NCI-H526 treated with DMSO at 0.1 percent for 48 hours (cell line): ENCODE results near the gene SBF2.
"Not testable (repeated sequence)": the region's sequence is repeated elsewhere in the genome, so short reads cannot be mapped to it uniquely, and the experiment has no call there.

ENCODE experiments used
- DNase-seq: peaks from one replicate; lab custom pipeline; 2025; lab: John Stamatoyannopoulos, UW

Gene SBF2

GRCh38 chr11:10064828-10065227 is 229.2 kb downstream of the SBF2 start:
- no peak for DNase-seq

- no peak for DNase-seq
Observed at GRCh38 chr11:10058356-10058755, 235.7 kb downstream of the SBF2 start.

GRCh38 chr11:10051868-10052586 is 242.0 kb downstream of the SBF2 start:
- DNase-seq: no peak

- DNase-seq: no peak
Observed at GRCh38 chr11:10050561-10050960, 243.5 kb downstream of the SBF2 start.

DNA sequence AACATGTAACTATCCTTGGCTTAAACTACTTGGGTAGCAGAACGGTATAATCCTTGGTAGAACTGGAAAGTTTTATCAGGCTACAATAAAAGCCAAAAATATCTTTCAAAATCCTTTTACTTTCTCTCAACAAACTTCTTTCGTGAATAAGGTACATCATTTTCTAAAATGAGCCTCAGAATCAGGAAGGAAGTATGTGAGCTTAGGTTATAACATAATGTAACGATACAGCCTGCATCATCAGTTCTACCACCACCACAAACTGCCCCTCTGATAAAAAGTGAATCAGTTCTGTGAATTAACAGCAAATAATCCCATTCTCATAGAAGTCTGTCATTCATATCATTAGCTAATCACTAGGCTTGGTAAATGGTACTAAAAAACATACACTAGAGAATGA is 244.3 kb downstream of the SBF2 start:
- DNase-seq: no peak

DNA sequence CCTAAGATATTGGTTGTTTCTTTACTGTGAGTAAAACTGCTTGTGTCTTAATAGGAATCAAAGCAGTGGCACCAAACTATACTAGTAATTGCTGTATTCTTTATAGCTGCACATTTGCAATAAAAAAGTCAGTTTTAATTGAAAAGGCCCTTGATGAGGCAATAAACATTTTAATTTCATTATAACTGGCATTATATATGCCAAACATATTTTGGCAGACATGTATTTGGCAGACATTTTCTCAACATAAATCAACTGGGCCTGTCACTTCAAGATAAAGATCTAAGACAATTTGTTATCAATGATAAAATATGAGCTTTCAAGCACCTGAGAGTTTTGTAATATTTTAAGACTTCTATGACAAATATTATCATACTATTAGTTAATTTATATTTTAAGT is 245.7 kb downstream of the SBF2 start:
- DNase-seq: no peak

GRCh38 chr11:10044618-10045017 is 249.4 kb downstream of the SBF2 start:
- DNase-seq: no peak

DNA sequence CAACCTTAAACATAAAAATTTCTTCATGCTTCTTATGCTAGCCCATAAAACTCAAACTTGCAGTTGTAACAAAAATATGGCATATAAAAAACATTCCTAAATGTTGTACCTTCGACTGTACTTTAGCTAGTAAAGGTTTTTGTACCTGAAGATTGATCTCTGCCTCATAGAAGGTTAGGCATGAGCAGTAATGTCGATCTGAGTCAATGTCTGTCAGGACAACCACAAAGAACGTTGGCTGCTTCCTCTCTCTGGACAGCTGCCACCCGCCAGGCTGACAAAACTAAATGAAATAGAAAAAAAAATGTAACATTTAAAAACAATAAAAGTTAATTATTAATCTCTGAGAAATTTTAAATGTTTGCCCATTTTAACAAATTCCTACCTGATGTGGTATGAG is 251.3 kb downstream of the SBF2 start:
- DNase-seq: no peak

GRCh38 chr11:10041748-10042446 is 252.1 kb downstream of the SBF2 start:
- no peak for DNase-seq

DNA sequence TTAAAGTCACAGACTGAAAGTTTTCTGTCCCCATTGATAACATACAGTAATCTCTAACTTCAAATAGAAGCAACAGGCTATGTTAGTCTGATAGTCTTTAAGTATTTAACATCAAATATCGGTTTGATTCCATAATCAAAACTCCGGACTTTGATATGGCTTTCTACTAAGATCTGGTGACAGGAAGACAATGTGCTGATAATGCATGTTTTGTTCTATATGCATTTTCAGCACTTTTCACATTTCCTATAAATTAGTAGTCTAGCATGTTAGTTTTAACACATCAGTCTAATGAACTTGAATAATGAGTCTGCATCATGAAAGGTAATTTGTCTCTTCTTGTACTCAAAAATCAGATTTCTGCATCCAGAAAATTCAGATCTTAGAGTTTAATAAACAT is 252.7 kb downstream of the SBF2 start:
- DNase-seq: no peak

DNA sequence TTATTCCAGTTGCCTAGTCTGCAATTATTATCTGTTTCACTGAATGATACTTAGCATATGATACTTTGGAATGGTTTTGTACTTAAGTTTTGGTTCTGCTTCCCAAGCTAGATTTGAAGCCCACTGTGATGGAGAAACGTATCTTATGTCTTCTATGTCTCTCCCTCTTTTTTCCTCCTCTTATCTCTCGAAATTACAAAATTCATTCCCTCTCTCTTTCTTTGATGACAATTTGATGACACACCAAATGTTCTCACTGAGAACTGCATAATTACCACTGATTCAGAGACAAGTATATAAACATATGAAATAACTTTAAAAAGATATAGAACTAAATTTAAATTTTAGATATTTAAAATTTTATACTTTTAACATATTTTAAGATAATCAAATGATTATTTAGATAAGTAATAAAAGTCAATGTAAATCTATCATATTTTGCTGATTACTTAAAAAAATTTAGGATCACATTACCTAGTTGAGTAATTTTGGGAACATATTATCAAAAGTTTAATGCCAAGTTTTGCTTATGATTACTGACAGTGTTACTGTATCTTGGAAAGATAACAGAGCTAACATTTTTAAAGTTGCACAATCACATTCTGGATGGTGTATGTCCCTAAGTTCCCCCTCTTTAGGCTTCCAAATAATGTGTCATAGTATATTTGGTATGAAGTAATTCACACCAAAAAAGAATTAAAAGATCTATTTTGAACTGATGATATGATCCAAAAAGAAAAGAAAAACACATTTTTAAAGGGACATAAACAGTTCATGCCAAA is 255.3 kb downstream of the SBF2 start:
- no peak for DNase-seq

DNA sequence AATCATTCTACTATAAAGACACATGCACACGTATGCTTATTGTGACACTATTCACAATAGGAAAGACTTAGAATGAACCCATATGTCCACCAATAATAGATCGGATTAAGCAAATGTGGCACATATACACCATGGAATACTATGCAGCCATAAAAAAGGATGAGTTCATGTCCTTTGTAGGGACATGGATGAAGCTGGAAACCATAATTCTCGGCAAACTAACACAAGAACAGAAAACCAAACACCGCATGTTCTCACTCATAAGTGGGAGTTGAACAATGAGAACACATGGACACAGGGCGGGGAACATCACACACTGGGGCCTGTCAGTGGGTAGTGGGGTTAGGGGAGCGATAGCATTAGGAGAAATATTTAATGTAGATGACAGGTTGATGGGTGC is 258.1 kb downstream of the SBF2 start:
- DNase-seq: not testable (repeated sequence)

DNA sequence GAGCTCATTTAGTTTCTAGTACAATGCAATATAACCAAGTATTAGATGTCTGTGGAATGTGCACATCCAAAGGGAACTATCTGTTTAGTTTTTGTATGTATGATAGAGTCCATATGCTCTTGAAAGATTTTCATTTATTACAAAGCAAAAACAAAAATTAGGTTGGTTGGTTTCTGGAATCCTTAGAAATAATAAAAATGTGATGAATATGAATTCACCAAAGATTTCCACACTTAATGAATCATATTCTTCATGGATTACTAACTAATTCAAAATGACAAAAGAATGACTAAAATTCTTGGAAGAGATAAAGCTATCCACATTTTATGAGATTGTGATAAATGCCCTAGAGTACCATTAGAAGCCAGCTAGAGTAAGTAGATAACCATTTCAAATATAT is 261.1 kb downstream of the SBF2 start:
- DNase-seq: no peak

DNA sequence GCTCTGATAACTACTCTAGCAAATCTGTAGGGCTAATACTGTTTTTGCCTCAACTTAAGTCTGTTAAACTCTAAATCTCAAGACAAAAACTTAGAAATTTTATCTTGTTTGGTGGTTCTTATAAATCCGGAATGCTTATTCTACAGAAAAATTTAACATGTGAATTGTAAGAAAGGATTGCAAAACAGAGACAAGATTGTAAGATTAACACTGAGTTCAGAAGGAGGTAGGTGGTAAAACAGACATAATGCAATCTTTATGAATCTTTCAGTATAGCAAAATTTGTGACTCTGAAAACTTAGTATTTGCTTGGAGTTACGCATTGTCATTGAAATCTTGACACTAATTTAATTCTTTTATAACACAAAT is 263.9 kb downstream of the SBF2 start:
- no peak for DNase-seq

DNA sequence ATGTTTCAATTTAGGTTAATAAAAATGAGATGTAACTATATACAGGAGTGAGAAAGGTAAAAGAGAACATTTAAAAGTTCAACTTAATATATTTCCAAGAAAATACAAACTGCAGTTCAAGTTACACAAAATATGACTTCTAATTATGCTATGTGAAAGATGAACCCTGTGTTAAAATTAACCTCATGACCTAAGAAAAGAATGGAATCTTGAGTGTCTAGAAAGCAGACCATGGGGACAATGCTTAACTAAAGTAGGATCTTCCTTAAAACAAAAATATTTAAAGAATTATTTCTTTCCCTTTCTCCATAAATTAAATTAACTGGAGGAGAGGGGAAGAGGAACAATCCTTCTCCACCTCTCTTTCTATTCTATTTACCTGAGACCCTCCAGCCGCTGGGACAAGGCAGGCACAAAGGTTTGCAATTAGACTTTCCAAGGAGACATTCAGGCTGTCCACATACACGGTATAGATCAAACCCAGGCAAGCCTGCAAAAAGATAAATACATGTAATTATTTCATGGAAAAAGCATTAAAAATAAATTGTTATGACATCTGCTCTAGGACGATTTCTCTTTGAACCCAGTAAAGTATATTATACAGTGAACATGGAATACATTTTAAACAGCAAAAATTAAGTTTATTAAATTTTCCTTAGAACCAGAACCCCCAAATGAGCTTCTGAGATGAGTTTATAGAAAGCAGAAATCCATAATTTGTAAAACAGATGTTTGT is 264.5 kb downstream of the SBF2 start:
- DNase-seq: no peak

DNA sequence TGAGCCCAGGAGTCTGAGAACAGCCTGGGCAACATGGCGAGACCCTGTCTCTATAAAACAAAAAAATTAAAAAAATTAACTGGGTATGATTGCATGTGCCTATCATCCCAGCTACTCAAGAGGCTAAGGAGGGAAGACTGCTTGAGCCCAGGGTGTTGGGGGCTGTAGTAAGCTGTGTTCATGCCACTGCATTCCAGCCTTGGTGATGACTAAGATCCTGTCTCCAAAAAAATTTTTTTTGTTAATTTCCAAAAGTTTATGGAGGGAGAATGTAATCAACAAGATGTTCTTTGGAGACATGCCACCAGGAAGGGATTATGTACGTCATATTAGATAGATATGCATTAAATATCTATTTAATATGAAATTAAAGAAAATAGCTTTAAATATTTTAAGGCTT is 267.5 kb downstream of the SBF2 start:
- DNase-seq: no peak

GRCh38 chr11:10023212-10023611 is 270.8 kb downstream of the SBF2 start:
- no peak for DNase-seq

- DNase-seq: no peak
Observed at GRCh38 chr11:10022764-10023163, 271.3 kb downstream of the SBF2 start.

- no peak for DNase-seq
Observed at GRCh38 chr11:10021563-10021962, 272.5 kb downstream of the SBF2 start.

DNA sequence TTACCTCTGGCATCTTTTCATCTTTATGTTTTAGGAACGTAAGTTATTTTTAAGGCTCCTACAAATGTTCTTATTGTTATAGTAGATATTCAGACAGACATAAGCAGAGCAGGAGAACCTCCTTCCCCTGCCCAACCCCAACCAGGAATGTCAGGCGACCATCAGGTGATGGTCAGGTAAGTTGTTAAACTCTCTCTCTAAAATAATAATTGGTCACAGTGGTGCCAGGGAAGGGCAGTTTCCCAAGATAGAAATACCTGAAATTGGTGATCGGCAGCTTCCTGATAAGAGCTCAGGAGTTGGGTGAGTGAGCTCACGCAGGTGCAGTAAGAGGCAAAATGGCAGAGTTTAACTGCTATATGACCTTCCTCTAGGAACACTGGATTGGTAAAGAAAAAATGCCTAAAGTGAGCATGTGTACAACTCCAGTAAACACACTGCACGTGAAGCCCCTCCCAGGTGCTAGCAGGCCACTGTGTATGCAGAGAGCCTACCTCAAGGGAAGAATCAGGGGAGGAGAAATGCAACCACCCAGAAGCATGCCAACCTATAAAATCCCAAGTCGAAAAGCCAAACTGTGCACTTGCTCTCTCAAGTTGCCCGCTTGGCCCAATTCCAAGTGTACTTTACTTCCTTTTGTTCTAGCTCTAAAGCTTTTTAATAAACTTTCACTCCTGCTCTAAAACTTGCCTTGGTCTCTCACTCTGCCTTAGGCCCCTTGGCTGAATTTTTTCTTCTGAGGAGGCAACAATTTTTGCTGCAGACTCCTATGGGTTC is 273.9 kb downstream of the SBF2 start:
- DNase-seq: no peak

- DNase-seq: no peak
Observed at GRCh38 chr11:10017911-10018310, 276.1 kb downstream of the SBF2 start.

DNA sequence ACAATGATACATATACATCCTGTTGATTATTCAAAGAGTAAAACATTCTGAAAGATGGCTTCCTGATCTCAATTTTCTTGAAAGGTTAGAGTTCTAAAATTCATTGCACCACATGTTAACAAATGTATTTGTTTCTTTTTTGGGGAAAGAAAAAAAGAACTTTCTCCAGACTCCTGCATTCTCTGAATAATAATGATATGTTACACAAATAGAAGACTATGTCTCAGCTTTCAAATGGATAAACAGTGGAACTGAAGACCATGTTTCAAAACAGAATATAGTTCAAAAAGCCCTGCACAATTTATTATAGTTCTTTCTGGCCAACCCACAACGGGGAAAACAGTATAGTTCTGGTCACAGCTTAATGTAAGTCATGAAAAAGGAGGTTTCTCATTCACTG is 277.0 kb downstream of the SBF2 start:
- DNase-seq: no peak
